ENCODE data around the gene OSBPL3. TPM values are rescaled to one million over a fixed set of nuclear protein-coding genes. Genes with fewer than 3 reads are reported as not detected.

OSBPL3 gene
- total RNA-seq, 1 experiment from 2014 or later: 16.0 TPM

- Mint-ChIP-seq H3K27me3 (ENCODE audit: low read depth) (no peaks in the 10 kb centered on the region), H3K27ac (no peak overlapping the region; the same call in 1 of the 2 replicates), H3K9me3 (no peaks in the 10 kb centered on the region), H3K36me3 (no peaks in the 10 kb centered on the region), H3K4me3 (no peak overlapping the region), H3K4me1 (peaks cover 48% of the 10 kb centered on the region)
- ATAC-seq (no peak), DNase-seq (ENCODE audit: low spot score) (no peak)
- POLR2A ChIA-PET: no interaction called here
- CTCF ChIA-PET: no interaction called here
- no peak for TF ChIP-seq ZNF317 (CRISPR knock-in tag; IDR thresholded peaks at IDR 0.05; ENCODE audit: borderline replicate concordance, low read depth)
- no peak for TF ChIP-seq ZNF416 (CRISPR knock-in tag; IDR thresholded peaks at IDR 0.05)
- no peak for TF ChIP-seq AR (CRISPR knock-in tag; IDR thresholded peaks at IDR 0.05)
- no peak for TF ChIP-seq ZNF219 (CRISPR knock-in tag; IDR thresholded peaks at IDR 0.05; ENCODE audit: borderline replicate concordance)
- TF ChIP-seq RORB (CRISPR knock-in tag; IDR thresholded peaks at IDR 0.05): no peak
- no peak for TF ChIP-seq KAT7 (CRISPR knock-in tag; IDR thresholded peaks at IDR 0.05; ENCODE audit: borderline replicate concordance)
- no peak for TF ChIP-seq SMAD4 (CRISPR knock-in tag; IDR thresholded peaks at IDR 0.05)
- no peak for TF ChIP-seq HMGA2 (CRISPR knock-in tag; IDR thresholded peaks at IDR 0.05)
- no peak for TF ChIP-seq ZBTB21 (CRISPR knock-in tag; IDR thresholded peaks at IDR 0.05; ENCODE audit: borderline replicate concordance)
- no peak for TF ChIP-seq PRRX2 (CRISPR knock-in tag; IDR thresholded peaks at IDR 0.05)
- TF ChIP-seq CBFB (CRISPR knock-in tag; IDR thresholded peaks at IDR 0.05; ENCODE audit: low read depth): no peak
- TF ChIP-seq ZMAT4 (CRISPR knock-in tag; IDR thresholded peaks at IDR 0.05): no peak
- TF ChIP-seq CTCF (IDR thresholded peaks at IDR 0.05): no peak
- no peak for TF ChIP-seq ZNF121 (CRISPR knock-in tag; IDR thresholded peaks at IDR 0.05)
- no peak for TF ChIP-seq EMX1 (CRISPR knock-in tag; IDR thresholded peaks at IDR 0.05)
These were observed 59.3 kb downstream of the OSBPL3 start for GRCh38 chr7:24920451-24921361.

- ChIA-PET POLR2A (no interaction called here), CTCF (no interaction called here)
- DNase-seq (ENCODE audit: low spot score): no peak
- Mint-ChIP-seq H3K27ac (no peak overlapping the region), H3K36me3 (no peaks in the 10 kb centered on the region), H3K4me1 (peaks cover 47% of the 10 kb centered on the region), H3K27me3 (ENCODE audit: low read depth) (no peaks in the 10 kb centered on the region), H3K4me3 (no peak overlapping the region), H3K9me3 (0 out of 2 replicates have a peak, but pooled peaks cover 3% of the 10 kb centered on the region)
- ATAC-seq: no peak
- TF ChIP-seq ZNF671 (CRISPR knock-in tag; IDR thresholded peaks at IDR 0.05) (no peak), CREM (CRISPR knock-in tag; IDR thresholded peaks at IDR 0.05) (no peak), USF2 (CRISPR knock-in tag; IDR thresholded peaks at IDR 0.05) (no peak), ATF2 (CRISPR knock-in tag; IDR thresholded peaks at IDR 0.05; ENCODE audit: borderline replicate concordance, low read depth) (no peak), STAT6 (CRISPR knock-in tag; conservative IDR thresholded peaks at IDR 0.05; ENCODE audit: low read depth) (no peak)
These were observed 62.3 kb downstream of the OSBPL3 start for GRCh38 chr7:24917510-24918239.
